Smooth muscle cell (in vitro differentiated cells): ENCODE results near the gene C5orf58. TPM values are rescaled to one million over a fixed set of nuclear protein-coding genes. Genes with fewer than 3 reads are reported as not detected.

Source experiments
- DNase-seq: peaks from one replicate; lab custom pipeline; 2025; ENCODE audit not compliant: unreplicated experiment; lab: John Stamatoyannopoulos, UW
- H2AFZ ChIP-seq: fragments of 200-600 bp; sonication (generic); 2 replicates; pipeline ENCODE4 v1.6.0; 2016; ENCODE audit warnings: antibody characterized with exemption, low read depth, mild to moderate bottlenecking
- H3F3A ChIP-seq: fragments of 200-600 bp; sonication (generic); 2 replicates; pipeline ENCODE4 v1.6.0; 2017; ENCODE audit warnings: antibody characterized with exemption, low read depth
- H3K27ac ChIP-seq: fragments of 200-600 bp; sonication (generic); 2 replicates; pipeline ENCODE4 v1.5.1; 2016; ENCODE audit warnings: low read depth, mild to moderate bottlenecking
- H3K27me3 ChIP-seq: fragments of 200-600 bp; sonication (generic); 2 replicates; pipeline ENCODE4 v1.6.1; 2016; ENCODE audit warnings: low read depth, mild to moderate bottlenecking
- H3K36me3 ChIP-seq: fragments of 200-600 bp; sonication (generic); 2 replicates; pipeline ENCODE4 v1.5.1; 2016; ENCODE audit warnings: low read depth
- H3K4me1 ChIP-seq: fragments of 200-600 bp; sonication (generic); 2 replicates; pipeline ENCODE4 v1.5.1; 2016; ENCODE audit warnings: low read depth
- H3K4me2 ChIP-seq: fragments of 200-600 bp; sonication (generic); 2 replicates; pipeline ENCODE4 v1.6.0; 2016; ENCODE audit warnings: mild to moderate bottlenecking
- H3K4me3 ChIP-seq: fragments of 200-600 bp; sonication (generic); 2 replicates; pipeline ENCODE4 v1.5.1; 2016; ENCODE audit warnings: mild to moderate bottlenecking
- H3K79me2 ChIP-seq: fragments of 200-600 bp; sonication (generic); 2 replicates; pipeline ENCODE4 v1.6.0; 2016; ENCODE audit warnings: low read depth, mild to moderate bottlenecking
- H3K9ac ChIP-seq: fragments of 200-600 bp; sonication (generic); 2 replicates; pipeline ENCODE4 v1.6.0; 2016; ENCODE audit warnings: low read depth
- H3K9me3 ChIP-seq: fragments of 200-600 bp; sonication (generic); replicated peaks from 2 replicates; pipeline ENCODE4 v1.5.1; 2016; ENCODE audit warnings: low read depth
- H4K20me1 ChIP-seq: fragments of 200-600 bp; sonication (generic); 2 replicates; pipeline ENCODE4 v1.6.0; 2016; ENCODE audit warnings: low read depth
- CTCF ChIP-seq: fragments of 200-600 bp; sonication (generic); IDR thresholded peaks from 2 replicates; pipeline ENCODE4 v1.5.1; 2017; ENCODE audit warnings: borderline replicate concordance, mild to moderate bottlenecking, antibody characterized with exemption; ENCODE audit not compliant: insufficient read depth, poor library complexity, severe bottlenecking
- WGBS: methylation state at CpG from one replicate; pipeline ENCODE4 v1.1.7; 2016; ENCODE audit warnings: low lambda C conversion rate; 5-methylcytosine and 5-hydroxymethylcytosine counted together
- polyA plus RNA-seq: library from polyadenylated mRNA; unstranded; fragments of >200 nt; fragmentation: Nextera tagmentation; extraction: Ambion mirVana; gene quantifications from 2 replicates; pipeline ENCODE4 v1.2.1, GENCODE V29; 2016
- total RNA-seq: library from RNA; depleted of rRNA; stranded (reverse); fragments of >200 nt; gene quantifications from 2 replicates; pipeline ENCODE4 v1.2.3, GENCODE V29; 2014

Gene C5orf58
- total and polyA plus RNA-seq, 2 experiments from 2014 or later: not detected

DNA sequence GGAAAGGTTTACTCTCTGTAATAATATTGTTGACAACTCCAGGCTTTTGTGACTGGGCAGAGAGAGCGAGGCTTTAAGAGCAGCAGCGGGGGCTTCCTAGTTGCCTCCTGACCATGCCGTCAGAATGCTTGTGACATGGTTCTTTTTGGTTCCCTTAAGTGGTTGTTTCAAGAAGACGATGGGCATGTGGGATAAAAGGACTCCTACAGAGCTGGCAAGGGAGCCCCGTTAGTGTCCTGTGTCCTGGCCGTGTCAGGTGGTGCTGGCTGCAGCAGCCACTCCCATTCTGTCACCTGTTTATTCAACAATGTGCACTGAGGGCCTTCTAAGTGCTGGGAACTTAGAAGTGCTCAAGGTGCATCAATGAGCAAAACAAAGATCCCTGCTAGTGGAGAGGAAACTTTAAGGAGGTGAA is 45.1 kb downstream of the C5orf58 start:
- Histone ChIP-seq H3K9ac (no peak overlapping the region), H3K9me3 (no peaks in the 10 kb centered on the region), H3K79me2 (no peaks in the 10 kb centered on the region), H3K27me3 (no peaks in the 10 kb centered on the region), H3F3A (no peaks in the 10 kb centered on the region), H2AFZ (no peak overlapping the region), H3K4me2 (no peak overlapping the region), H3K36me3 (no peaks in the 10 kb centered on the region), H3K4me1 (peaks cover 19% of the 10 kb centered on the region), H4K20me1 (no peaks in the 10 kb centered on the region), H3K27ac (no peak overlapping the region), H3K4me3 (no peak overlapping the region)
- WGBS: 70% methylated on average over 6 of the region's 6 CpGs
- TF ChIP-seq CTCF: no peak
- no peak for DNase-seq

- no peak for DNase-seq
- no peak overlapping the region for H3K27ac ChIP-seq
- no peak overlapping the region for H3K4me2 ChIP-seq
- H3K4me1 ChIP-seq: peaks cover 19% of the 10 kb centered on the region
- H3K79me2 ChIP-seq: no peaks in the 10 kb centered on the region
- no peak overlapping the region for H3K4me3 ChIP-seq
- no peaks in the 10 kb centered on the region for H3K9me3 ChIP-seq
- H4K20me1 ChIP-seq: no peaks in the 10 kb centered on the region
- H3K27me3 ChIP-seq: no peaks in the 10 kb centered on the region
- H2AFZ ChIP-seq: no peak overlapping the region
- 65% methylated on average over 9 of the region's 9 CpGs for WGBS
- no peak for TF ChIP-seq CTCF
- no peak overlapping the region for H3K9ac ChIP-seq
- no peaks in the 10 kb centered on the region for H3K36me3 ChIP-seq
- H3F3A ChIP-seq: no peaks in the 10 kb centered on the region
These were observed 46.0 kb downstream of the C5orf58 start for GRCh38 chr5:170278611-170279458.

GRCh38 chr5:170279459-170279817 is 46.7 kb downstream of the C5orf58 start:
- Histone ChIP-seq H4K20me1 (no peaks in the 10 kb centered on the region), H3K4me1 (peaks cover 19% of the 10 kb centered on the region), H3F3A (no peaks in the 10 kb centered on the region), H3K27me3 (no peaks in the 10 kb centered on the region), H3K79me2 (no peaks in the 10 kb centered on the region), H3K4me3 (no peak overlapping the region), H3K27ac (no peak overlapping the region), H3K9me3 (no peaks in the 10 kb centered on the region), H3K9ac (no peak overlapping the region), H2AFZ (no peak overlapping the region), H3K36me3 (no peaks in the 10 kb centered on the region), H3K4me2 (no peak overlapping the region)
- no peak for DNase-seq
- no peak for TF ChIP-seq CTCF
- 86% methylated on average over 4 of the region's 4 CpGs for WGBS
